H1 (cell line): Measurements from ENCODE around the gene PSKH1. TPM values are rescaled to one million over a fixed set of nuclear protein-coding genes. Genes with fewer than 3 reads are reported as not detected.

Experiments
- polyA plus RNA-seq, 7 experiments: library from polyadenylated mRNA; depleted of rRNA in 3 of 7; stranded (reverse) in 5 of 7; unstranded in 2 of 7; fragments of >200 nt in 5 of 7; fragments of 200-250 nt in 2 of 7; gene quantifications; 1 replicate in 5 of 7; 2 replicates in 1 of 7; 4 replicates in 1 of 7; pipeline versions ENCODE4 v1.2.1 to v1.2.3, GENCODE V29; 2011 to 2013; ENCODE audit warnings: missing spikeins in 2 of 7, mixed read lengths in 2 of 7
- total RNA-seq: library from RNA; stranded (reverse); fragmentation: NEBNext Ultra II Directional; extraction: Animal tissue kit (Norgen Biotek cat#: 25700); gene quantifications from 2 replicates; pipeline ENCODE4 v1.2.1, GENCODE V29; 2021
- TF ChIP-seq, protein P1 (sequence below): fragments of 300-600 bp; sonication (generic); IDR thresholded peaks from 2 replicates; pipeline ENCODE4 v1.7.1; 2012; ENCODE audit warnings: low read length, moderate library complexity, mild to moderate bottlenecking, inconsistent platforms; ENCODE audit not compliant: insufficient replicate concordance

The PSKH1 gene
- total and polyA plus RNA-seq, 2 of the 8 experiments (the other 6 are each of a cell fraction or from before 2014, with no cell fraction given): 24.8 to 51.0 TPM

- TF ChIP-seq, protein P1, sequence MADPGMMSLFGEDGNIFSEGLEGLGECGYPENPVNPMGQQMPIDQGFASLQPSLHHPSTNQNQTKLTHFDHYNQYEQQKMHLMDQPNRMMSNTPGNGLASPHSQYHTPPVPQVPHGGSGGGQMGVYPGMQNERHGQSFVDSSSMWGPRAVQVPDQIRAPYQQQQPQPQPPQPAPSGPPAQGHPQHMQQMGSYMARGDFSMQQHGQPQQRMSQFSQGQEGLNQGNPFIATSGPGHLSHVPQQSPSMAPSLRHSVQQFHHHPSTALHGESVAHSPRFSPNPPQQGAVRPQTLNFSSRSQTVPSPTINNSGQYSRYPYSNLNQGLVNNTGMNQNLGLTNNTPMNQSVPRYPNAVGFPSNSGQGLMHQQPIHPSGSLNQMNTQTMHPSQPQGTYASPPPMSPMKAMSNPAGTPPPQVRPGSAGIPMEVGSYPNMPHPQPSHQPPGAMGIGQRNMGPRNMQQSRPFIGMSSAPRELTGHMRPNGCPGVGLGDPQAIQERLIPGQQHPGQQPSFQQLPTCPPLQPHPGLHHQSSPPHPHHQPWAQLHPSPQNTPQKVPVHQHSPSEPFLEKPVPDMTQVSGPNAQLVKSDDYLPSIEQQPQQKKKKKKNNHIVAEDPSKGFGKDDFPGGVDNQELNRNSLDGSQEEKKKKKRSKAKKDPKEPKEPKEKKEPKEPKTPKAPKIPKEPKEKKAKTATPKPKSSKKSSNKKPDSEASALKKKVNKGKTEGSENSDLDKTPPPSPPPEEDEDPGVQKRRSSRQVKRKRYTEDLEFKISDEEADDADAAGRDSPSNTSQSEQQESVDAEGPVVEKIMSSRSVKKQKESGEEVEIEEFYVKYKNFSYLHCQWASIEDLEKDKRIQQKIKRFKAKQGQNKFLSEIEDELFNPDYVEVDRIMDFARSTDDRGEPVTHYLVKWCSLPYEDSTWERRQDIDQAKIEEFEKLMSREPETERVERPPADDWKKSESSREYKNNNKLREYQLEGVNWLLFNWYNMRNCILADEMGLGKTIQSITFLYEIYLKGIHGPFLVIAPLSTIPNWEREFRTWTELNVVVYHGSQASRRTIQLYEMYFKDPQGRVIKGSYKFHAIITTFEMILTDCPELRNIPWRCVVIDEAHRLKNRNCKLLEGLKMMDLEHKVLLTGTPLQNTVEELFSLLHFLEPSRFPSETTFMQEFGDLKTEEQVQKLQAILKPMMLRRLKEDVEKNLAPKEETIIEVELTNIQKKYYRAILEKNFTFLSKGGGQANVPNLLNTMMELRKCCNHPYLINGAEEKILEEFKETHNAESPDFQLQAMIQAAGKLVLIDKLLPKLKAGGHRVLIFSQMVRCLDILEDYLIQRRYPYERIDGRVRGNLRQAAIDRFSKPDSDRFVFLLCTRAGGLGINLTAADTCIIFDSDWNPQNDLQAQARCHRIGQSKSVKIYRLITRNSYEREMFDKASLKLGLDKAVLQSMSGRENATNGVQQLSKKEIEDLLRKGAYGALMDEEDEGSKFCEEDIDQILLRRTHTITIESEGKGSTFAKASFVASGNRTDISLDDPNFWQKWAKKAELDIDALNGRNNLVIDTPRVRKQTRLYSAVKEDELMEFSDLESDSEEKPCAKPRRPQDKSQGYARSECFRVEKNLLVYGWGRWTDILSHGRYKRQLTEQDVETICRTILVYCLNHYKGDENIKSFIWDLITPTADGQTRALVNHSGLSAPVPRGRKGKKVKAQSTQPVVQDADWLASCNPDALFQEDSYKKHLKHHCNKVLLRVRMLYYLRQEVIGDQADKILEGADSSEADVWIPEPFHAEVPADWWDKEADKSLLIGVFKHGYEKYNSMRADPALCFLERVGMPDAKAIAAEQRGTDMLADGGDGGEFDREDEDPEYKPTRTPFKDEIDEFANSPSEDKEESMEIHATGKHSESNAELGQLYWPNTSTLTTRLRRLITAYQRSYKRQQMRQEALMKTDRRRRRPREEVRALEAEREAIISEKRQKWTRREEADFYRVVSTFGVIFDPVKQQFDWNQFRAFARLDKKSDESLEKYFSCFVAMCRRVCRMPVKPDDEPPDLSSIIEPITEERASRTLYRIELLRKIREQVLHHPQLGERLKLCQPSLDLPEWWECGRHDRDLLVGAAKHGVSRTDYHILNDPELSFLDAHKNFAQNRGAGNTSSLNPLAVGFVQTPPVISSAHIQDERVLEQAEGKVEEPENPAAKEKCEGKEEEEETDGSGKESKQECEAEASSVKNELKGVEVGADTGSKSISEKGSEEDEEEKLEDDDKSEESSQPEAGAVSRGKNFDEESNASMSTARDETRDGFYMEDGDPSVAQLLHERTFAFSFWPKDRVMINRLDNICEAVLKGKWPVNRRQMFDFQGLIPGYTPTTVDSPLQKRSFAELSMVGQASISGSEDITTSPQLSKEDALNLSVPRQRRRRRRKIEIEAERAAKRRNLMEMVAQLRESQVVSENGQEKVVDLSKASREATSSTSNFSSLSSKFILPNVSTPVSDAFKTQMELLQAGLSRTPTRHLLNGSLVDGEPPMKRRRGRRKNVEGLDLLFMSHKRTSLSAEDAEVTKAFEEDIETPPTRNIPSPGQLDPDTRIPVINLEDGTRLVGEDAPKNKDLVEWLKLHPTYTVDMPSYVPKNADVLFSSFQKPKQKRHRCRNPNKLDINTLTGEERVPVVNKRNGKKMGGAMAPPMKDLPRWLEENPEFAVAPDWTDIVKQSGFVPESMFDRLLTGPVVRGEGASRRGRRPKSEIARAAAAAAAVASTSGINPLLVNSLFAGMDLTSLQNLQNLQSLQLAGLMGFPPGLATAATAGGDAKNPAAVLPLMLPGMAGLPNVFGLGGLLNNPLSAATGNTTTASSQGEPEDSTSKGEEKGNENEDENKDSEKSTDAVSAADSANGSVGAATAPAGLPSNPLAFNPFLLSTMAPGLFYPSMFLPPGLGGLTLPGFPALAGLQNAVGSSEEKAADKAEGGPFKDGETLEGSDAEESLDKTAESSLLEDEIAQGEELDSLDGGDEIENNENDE: no peak
Measured at GRCh38 chr16:67948015-67948414, 55.0 kb downstream of the PSKH1 start (continued).
